Breast epithelium (tissue), 4 donors: ENCODE results near the gene NT5DC1. TPM values are rescaled to one million over a fixed set of nuclear protein-coding genes. Genes with fewer than 3 reads are reported as not detected.
A peak's percentile ranks its signal among the peaks of the same experiment; 100 is the strongest.

Experiments
- DNase-seq, 2 donors: peaks; one replicate each; pipeline ENCODE4 v3.0.0-alpha.2; 2019; ENCODE audit warnings: low spot score in 2 of 2
- H3K27ac ChIP-seq, 2 donors: fragments of 200-600 bp; sonication (generic) in 1 of 2; one replicate each; pipeline ENCODE4 v1.5.1; 2016 to 2019; ENCODE audit warnings: mild to moderate bottlenecking in 1 of 2
- H3K27me3 ChIP-seq, 2 donors: fragments of 200-600 bp; sonication (generic) in 1 of 2; one replicate each; pipeline versions ENCODE4 v1.5.1 to v1.6.0; 2017 to 2019; ENCODE audit warnings: control low read depth in 1 of 2, mild to moderate bottlenecking in 1 of 2
- H3K36me3 ChIP-seq: fragments of 200-600 bp; one replicate; pipeline ENCODE4 v1.5.1; 2019
- H3K4me1 ChIP-seq, 2 donors: fragments of 200-600 bp; sonication (generic); one replicate each; pipeline ENCODE4 v1.5.1; 2016 to 2019; ENCODE audit warnings: control low read depth in 1 of 2
- H3K4me3 ChIP-seq, 3 donors: fragments of 200-600 bp; sonication (generic); 1 replicate in 2 of 3; 2 replicates in 1 of 3; pipeline ENCODE4 v1.5.1; 2016 to 2019; ENCODE audit warnings: mild to moderate bottlenecking in 3 of 3, moderate library complexity in 2 of 3
- H3K9me3 ChIP-seq, 2 donors: fragments of 200-600 bp; sonication (generic) in 1 of 2; one replicate each; pipeline ENCODE4 v1.5.1; 2016 to 2019; ENCODE audit warnings: control low read depth in 1 of 2
- POLR2A ChIP-seq: fragments of 450-650 bp; IDR thresholded peaks from one replicate; pipeline ENCODE4 v1.6.1; 2016; ENCODE audit warnings: antibody characterized with exemption, mild to moderate bottlenecking, moderate library complexity
- POLR2AphosphoS5 ChIP-seq, 3 donors: sonication (generic); formaldehyde crosslinking; IDR thresholded peaks; one replicate each; pipeline ENCODE4 v1.6.1; 2017; ENCODE audit warnings: antibody characterized with exemption in 3 of 3
- intact Hi-C: fragments of 100-400 bp; cut with DNase I; formaldehyde crosslinking; loops from one replicate; pipeline ENCODE4 v1.15.1; 2023; ENCODE audit warnings: low total_unique reads
- total RNA-seq, 3 donors: library from RNA; depleted of rRNA; stranded (reverse); fragments of >200 nt; gene quantifications; one replicate each; pipeline ENCODE4 v1.1.0, GENCODE V29; 2016
- TF ChIP-seq, protein P1 (sequence below), 3 donors: fragments of 450-650 bp; IDR thresholded peaks; one replicate each; pipeline ENCODE4 v1.5.1; 2016 to 2017; ENCODE audit warnings: antibody characterized with exemption in 3 of 3, mild to moderate bottlenecking in 3 of 3, moderate library complexity in 3 of 3

NT5DC1 gene
- total RNA-seq, 3 donors from 2014 or later = 11.2 to 13.3 (median 11.8) TPM

DNA sequence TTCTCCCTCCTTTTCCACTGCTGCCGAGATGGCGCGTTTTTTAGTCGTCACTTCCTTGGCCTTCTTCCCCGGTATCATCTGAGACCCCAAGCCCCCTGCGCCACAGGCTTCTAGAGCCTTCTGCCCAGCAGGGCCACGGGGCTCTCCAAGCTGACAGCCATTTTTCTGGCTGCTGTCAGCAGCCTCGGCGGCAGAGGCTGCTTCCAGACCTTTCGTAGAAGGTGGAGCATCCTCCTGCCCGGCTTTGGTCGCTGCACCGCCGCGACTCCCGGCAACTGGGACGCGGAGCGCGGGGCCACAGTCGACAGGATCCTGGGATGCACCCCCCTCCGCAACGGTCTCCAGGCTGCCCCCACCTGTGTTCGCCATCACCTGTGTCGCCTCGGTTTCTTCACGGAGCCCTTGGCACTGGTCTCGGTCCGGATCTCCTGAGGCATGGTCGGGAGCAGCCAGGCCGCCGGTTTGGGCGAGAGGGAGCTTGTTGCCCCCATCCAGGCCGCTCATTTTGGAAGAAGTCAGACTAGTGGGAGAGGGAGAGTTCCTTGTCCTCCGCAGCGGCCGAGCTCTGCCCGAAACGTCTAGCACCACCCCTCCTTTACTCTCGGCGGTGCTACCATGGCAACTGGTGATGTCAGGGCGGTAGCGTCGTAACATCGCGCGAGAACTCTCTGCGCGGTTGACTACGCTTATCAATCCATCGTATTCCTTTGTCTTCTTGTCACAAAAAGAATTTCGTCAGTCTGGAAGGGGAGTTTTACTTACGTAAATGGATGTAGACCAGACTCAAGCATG is 153.0 kb downstream of the NT5DC1 start, which contains the start of gene TSPYL4:
TSS of gene TSPYL4 (minus strand) at position 571 of the 792 bp plus-strand sequence. CDS start at position 504, 67 bp downstream.
- peak within 1 kb of the TSS; percentile 94 to 96 for H3K27ac ChIP-seq
- H3K27me3 ChIP-seq = no peaks in the 10 kb centered on the region
- H3K36me3 ChIP-seq = no peaks in the 10 kb centered on the region
- intact Hi-C loops = no loop called here
- DNase-seq = peak; percentile 93 to 94
- H3K4me3 ChIP-seq = peak within 1 kb of the TSS; percentile 85 to 93 (median 91)
- peaks cover 0 to 20% of the 10 kb centered on the region in 2 donors for H3K4me1 ChIP-seq
- TF ChIP-seq, protein P1, sequence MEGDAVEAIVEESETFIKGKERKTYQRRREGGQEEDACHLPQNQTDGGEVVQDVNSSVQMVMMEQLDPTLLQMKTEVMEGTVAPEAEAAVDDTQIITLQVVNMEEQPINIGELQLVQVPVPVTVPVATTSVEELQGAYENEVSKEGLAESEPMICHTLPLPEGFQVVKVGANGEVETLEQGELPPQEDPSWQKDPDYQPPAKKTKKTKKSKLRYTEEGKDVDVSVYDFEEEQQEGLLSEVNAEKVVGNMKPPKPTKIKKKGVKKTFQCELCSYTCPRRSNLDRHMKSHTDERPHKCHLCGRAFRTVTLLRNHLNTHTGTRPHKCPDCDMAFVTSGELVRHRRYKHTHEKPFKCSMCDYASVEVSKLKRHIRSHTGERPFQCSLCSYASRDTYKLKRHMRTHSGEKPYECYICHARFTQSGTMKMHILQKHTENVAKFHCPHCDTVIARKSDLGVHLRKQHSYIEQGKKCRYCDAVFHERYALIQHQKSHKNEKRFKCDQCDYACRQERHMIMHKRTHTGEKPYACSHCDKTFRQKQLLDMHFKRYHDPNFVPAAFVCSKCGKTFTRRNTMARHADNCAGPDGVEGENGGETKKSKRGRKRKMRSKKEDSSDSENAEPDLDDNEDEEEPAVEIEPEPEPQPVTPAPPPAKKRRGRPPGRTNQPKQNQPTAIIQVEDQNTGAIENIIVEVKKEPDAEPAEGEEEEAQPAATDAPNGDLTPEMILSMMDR (IDR thresholded peaks at IDR 0.05) = peak in 1 of 3 donors; percentile 11
- peak; percentile 91 for TF ChIP-seq POLR2A
- TF ChIP-seq POLR2AphosphoS5 (IDR thresholded peaks at IDR 0.05) = peak; percentile 87 to 96 (median 92)
- H3K9me3 ChIP-seq = no peaks in the 10 kb centered on the region

DNA sequence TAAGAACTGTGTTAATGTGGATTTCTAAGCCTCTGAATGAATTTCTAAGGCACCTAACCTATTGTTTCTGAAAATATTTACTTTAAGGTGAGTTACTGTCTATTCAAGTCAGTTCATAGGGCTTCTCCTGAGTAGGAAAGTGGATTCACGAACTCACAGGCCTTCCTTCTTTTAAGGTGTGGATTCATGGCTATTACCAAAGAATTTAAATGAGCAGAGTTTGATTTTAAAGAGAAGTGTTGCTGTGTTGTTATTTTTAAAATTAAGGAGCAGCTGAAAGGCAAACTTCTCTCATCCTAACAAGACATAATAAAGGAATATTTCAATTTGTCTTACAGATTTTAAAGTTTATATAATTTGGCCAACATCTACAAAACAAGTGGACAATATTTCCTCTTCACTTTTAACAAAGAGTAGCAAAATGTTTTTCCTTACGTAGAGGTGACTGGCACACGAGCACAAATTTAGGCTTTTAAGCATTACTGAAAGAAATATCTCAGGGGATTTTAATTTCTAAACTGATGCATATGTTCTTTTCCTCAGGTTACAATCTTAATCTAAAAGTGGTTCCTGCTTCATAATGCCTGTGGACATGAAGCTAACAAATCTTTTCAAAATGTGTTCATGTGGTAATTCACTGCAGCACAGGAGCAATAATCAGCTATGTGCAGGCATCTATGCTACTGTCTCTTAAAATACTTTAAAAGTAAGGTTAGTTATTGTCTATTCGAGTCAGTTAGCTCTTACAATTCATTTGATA is 153.8 kb downstream of the NT5DC1 start:
- Histone ChIP-seq H3K27ac (peak overlapping the region; percentile 94 to 96), H3K27me3 (no peaks in the 10 kb centered on the region)
- intact Hi-C loops = no loop called here

DNA sequence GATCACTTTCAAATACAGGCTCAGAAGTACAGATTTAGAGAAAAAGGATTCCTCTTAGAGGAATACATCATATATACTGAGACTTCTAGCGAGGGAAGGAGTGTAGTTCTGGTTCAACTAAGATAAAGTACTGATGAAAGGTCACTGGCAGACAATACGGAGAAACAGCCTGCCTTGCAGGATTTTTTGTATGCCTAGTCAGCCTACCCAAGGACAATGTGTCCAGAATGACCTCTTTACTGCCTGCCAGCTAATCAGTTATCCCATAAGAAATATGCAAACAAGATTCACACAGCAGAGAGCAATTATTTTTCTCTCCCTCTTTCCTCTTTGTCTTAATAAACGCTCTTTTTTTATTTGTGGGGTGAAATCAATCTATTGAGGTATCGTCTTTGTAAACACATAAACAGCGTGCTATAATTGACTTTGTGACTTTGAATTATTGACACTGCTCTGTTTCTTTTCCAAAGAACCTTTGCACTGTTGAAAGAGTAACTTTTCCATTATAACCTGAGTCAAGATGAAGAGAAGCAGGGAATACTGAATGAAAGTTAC is 154.7 kb downstream of the NT5DC1 start:
- Histone ChIP-seq H3K27ac (peak overlapping the region in 1 of 2 donors; percentile 34), H3K4me1 (peaks cover 0 to 20% of the 10 kb centered on the region in 2 donors), H3K27me3 (no peaks in the 10 kb centered on the region), H3K4me3 (peak overlapping the region in 1 of 3 donors; percentile 21), H3K36me3 (no peaks in the 10 kb centered on the region), H3K9me3 (no peaks in the 10 kb centered on the region)
- DNase-seq = no peak
- TF ChIP-seq, protein P1 (IDR thresholded peaks at IDR 0.05) = no peak
- TF ChIP-seq POLR2AphosphoS5 (IDR thresholded peaks at IDR 0.05) (no peak), POLR2A (no peak)
- intact Hi-C loops = no loop called here

More for the DNA sequence above, 153.8 kb downstream of the NT5DC1 start:
- H3K4me1 ChIP-seq = peaks cover 0 to 20% of the 10 kb centered on the region in 2 donors
- TF ChIP-seq, protein P1 (IDR thresholded peaks at IDR 0.05) = no peak
- TF ChIP-seq POLR2A (no peak), POLR2AphosphoS5 (IDR thresholded peaks at IDR 0.05) (no peak)
- H3K9me3 ChIP-seq = no peaks in the 10 kb centered on the region
- no peak for DNase-seq
- no peaks in the 10 kb centered on the region for H3K36me3 ChIP-seq
- peak overlapping the region; percentile 85 to 93 (median 91) for H3K4me3 ChIP-seq

DNA sequence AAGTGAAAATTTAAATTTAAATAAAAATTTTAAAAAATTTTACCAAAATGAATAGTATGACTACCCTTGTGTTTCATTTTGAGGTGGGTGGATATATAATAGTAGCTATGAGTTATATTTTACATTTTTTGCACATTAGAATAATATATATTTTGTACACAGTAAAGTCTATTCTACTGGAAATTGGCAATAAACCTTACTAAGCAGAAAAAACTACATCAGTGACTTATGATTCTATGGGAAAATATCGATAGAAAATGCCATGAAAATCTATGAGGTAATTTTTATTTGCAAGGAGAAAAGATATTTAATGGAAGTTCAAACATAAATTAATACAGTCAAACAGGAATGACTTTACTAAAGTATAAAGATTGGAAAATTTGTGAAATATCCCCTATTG is 156.0 kb downstream of the NT5DC1 start:
- no peak overlapping the region for H3K4me3 ChIP-seq
- no peaks in the 10 kb centered on the region for H3K27me3 ChIP-seq
- no peaks in the 10 kb centered on the region for H3K9me3 ChIP-seq
- H3K36me3 ChIP-seq = no peaks in the 10 kb centered on the region
- H3K27ac ChIP-seq = no peak overlapping the region
- DNase-seq = no peak
- TF ChIP-seq, protein P1 (IDR thresholded peaks at IDR 0.05) = no peak
- TF ChIP-seq POLR2AphosphoS5 (IDR thresholded peaks at IDR 0.05) = no peak
- TF ChIP-seq POLR2A = no peak
- H3K4me1 ChIP-seq = peaks cover 0 to 8% of the 10 kb centered on the region in 2 donors
- intact Hi-C loops = no loop called here
